Measurements from ENCODE around the gene GRXCR1.

Gene GRXCR1

DNA sequence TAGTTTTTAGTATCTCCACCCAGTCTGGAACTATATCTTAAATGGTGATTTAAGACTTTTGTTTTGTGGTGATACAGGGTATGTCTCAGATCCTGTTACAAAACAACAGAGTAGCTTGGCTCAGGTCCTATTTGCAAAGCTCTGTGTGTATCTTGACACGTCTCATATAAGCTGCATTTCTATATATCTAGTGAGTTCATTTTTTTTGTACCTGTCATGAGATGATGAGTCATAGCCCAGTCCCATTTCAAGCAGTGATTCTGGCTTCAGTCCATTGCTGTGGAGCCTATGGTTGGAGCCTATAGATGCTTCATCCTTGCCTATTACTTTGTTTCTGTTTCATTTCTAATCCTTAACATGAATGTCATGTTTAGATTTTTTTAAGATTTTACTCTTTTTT lies 23.0 kb downstream of the GRXCR1 start:
- no peak overlapping the region for H2BK120ac ChIP-seq (ENCODE audit: low read depth, low read length)
- WGBS (ENCODE audit: extremely low coverage, insufficient coverage, low lambda C conversion rate), result no CpG with 5 or more reads among the region's 1 CpG
- no peak overlapping the region for H4K5ac ChIP-seq (ENCODE audit: low read length)
- DNase-seq, result no peak
- H2BK15ac ChIP-seq (replicated peaks; ENCODE audit: low read depth), result no peak overlapping the region
- H3K4me2 ChIP-seq (ENCODE audit: low read length), result no peak overlapping the region
- no peak overlapping the region for H2AK5ac ChIP-seq (ENCODE audit: low read length)
- H3K79me2 ChIP-seq (ENCODE audit: control insufficient read depth, insufficient read depth, low read length), result no peaks in the 10 kb centered on the region
- no peaks in the 10 kb centered on the region for H3K79me1 ChIP-seq (ENCODE audit: low read length)
- H2BK5ac ChIP-seq (ENCODE audit: low read length), result no peak overlapping the region
- no peak overlapping the region for H3K4ac ChIP-seq (ENCODE audit: low read depth, low read length)
- no peaks in the 10 kb centered on the region for H3K27me3 ChIP-seq (ENCODE audit: insufficient read depth, low read length, poor library complexity)
- no peak overlapping the region for H3K4me3 ChIP-seq (ENCODE audit: low read length)
- H3K27ac ChIP-seq (ENCODE audit: low read depth, low read length), result no peak overlapping the region
- H3K56ac ChIP-seq (ENCODE audit: low read length), result no peak overlapping the region
- H3K4me1 ChIP-seq (ENCODE audit: control insufficient read depth, low read depth, low read length), result no peaks in the 10 kb centered on the region
- no peaks in the 10 kb centered on the region for H3K36me3 ChIP-seq (ENCODE audit: control insufficient read depth, insufficient read depth, low read length)
- H3K18ac ChIP-seq (ENCODE audit: low read length), result no peak overlapping the region
- no peak overlapping the region for H3K9ac ChIP-seq (ENCODE audit: low read length)
- no peak overlapping the region for H4K8ac ChIP-seq (ENCODE audit: low read depth, low read length)
- H3K23ac ChIP-seq (ENCODE audit: low read length), result no peak overlapping the region

DNA sequence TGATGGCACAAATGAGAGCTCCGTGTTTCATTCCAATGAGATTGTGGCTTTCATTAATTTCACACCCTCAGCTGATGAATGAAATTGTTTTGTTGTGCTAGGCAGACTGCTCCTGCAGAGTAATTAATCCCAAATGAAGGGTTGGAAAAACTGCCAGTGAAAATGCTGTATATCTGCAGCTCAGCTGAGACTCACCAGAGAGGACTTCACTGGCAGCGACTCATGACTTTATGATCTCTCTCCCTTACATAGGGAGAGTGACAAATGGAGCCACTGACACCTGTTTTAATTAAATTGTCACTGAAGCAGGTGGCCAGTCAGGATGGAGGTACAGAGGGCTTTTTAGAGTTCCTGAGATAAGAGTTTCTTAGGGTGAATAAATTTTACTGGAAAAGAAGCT lies 24.8 kb downstream of the GRXCR1 start:
- no peaks in the 10 kb centered on the region for H3K4me1 ChIP-seq (ENCODE audit: control insufficient read depth, low read depth, low read length)
- H4K8ac ChIP-seq (ENCODE audit: low read depth, low read length), result no peak overlapping the region
- H3K9ac ChIP-seq (ENCODE audit: low read length), result no peak overlapping the region
- H3K79me2 ChIP-seq (ENCODE audit: control insufficient read depth, insufficient read depth, low read length), result no peaks in the 10 kb centered on the region
- H4K5ac ChIP-seq (ENCODE audit: low read length), result no peak overlapping the region
- WGBS (ENCODE audit: extremely low coverage, insufficient coverage, low lambda C conversion rate), result no CpG with 5 or more reads among the region's 2 CpGs
- no peak overlapping the region for H3K4me3 ChIP-seq (ENCODE audit: low read length)
- no peak for DNase-seq
- H3K4ac ChIP-seq (ENCODE audit: low read depth, low read length), result no peak overlapping the region
- no peak overlapping the region for H2AK5ac ChIP-seq (ENCODE audit: low read length)
- no peak overlapping the region for H3K4me2 ChIP-seq (ENCODE audit: low read length)
- no peaks in the 10 kb centered on the region for H3K36me3 ChIP-seq (ENCODE audit: control insufficient read depth, insufficient read depth, low read length)
- no peaks in the 10 kb centered on the region for H3K79me1 ChIP-seq (ENCODE audit: low read length)
- H3K27me3 ChIP-seq (ENCODE audit: insufficient read depth, low read length, poor library complexity), result no peaks in the 10 kb centered on the region
- H2BK15ac ChIP-seq (replicated peaks; ENCODE audit: low read depth), result no peak overlapping the region
- no peak overlapping the region for H2BK120ac ChIP-seq (ENCODE audit: low read depth, low read length)
- no peak overlapping the region for H3K27ac ChIP-seq (ENCODE audit: low read depth, low read length)
- H3K23ac ChIP-seq (ENCODE audit: low read length), result no peak overlapping the region
- no peak overlapping the region for H3K56ac ChIP-seq (ENCODE audit: low read length)
- no peak overlapping the region for H2BK5ac ChIP-seq (ENCODE audit: low read length)
- H3K18ac ChIP-seq (ENCODE audit: low read length), result no peak overlapping the region

DNA sequence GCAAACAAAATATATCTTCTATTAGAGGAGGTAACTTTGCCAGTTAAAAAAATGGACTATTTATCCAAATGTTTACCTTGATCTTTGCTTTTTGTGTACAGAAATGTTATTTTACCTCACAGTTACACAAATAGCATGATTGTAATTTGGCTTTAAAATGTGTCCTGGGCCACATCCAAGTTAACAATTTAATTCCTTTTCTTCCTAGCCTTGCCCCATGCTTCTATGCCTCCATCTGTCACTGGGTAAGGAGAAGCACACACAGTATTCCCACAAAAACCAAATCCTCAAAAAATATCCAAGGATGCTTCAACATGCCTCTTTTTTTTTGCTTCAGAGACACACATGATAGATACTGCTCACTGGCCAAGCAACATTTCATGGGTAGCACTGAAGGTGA lies 30.9 kb downstream of the GRXCR1 start:
- no peak overlapping the region for H3K4ac ChIP-seq (ENCODE audit: low read depth, low read length)
- no peak overlapping the region for H3K56ac ChIP-seq (ENCODE audit: low read length)
- no peak overlapping the region for H3K18ac ChIP-seq (ENCODE audit: low read length)
- H4K5ac ChIP-seq (ENCODE audit: low read length), result no peak overlapping the region
- no peak overlapping the region for H2BK5ac ChIP-seq (ENCODE audit: low read length)
- H3K23ac ChIP-seq (ENCODE audit: low read length), result no peak overlapping the region
- no peak overlapping the region for H2BK120ac ChIP-seq (ENCODE audit: low read depth, low read length)
- no peak overlapping the region for H3K9ac ChIP-seq (ENCODE audit: low read length)
- no peak overlapping the region for H3K4me3 ChIP-seq (ENCODE audit: low read length)
- no peaks in the 10 kb centered on the region for H3K79me2 ChIP-seq (ENCODE audit: control insufficient read depth, insufficient read depth, low read length)
- H3K27ac ChIP-seq (ENCODE audit: low read depth, low read length), result no peak overlapping the region
- no peak overlapping the region for H3K4me2 ChIP-seq (ENCODE audit: low read length)
- H2AK5ac ChIP-seq (ENCODE audit: low read length), result no peak overlapping the region
- no peaks in the 10 kb centered on the region for H3K79me1 ChIP-seq (ENCODE audit: low read length)
- H2BK15ac ChIP-seq (replicated peaks; ENCODE audit: low read depth), result no peak overlapping the region
- H4K8ac ChIP-seq (ENCODE audit: low read depth, low read length), result no peak overlapping the region
- no peaks in the 10 kb centered on the region for H3K27me3 ChIP-seq (ENCODE audit: insufficient read depth, low read length, poor library complexity)
- H3K4me1 ChIP-seq (ENCODE audit: control insufficient read depth, low read depth, low read length), result no peaks in the 10 kb centered on the region
- no peak for DNase-seq
- H3K36me3 ChIP-seq (ENCODE audit: control insufficient read depth, insufficient read depth, low read length), result no peaks in the 10 kb centered on the region

DNA sequence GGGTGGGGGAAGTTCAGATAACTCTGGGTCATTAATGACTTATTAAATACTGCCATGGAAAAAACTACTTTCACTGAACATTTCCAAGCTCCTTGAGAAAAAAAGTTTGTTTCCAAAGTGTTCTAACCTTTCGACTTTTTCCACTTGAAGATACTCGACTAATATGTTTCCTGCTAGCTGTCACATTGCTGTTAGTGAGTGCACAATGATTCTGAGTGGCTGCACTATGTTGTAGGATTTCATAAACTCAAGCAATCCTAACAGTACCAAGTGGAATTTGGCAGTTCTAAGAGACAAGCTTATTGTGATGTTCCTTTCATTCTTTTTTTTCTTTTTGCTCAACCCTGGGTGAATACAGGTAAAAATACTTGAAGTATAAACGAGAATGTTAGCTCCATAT lies 33.4 kb downstream of the GRXCR1 start:
- Histone ChIP-seq H3K79me2 (ENCODE audit: control insufficient read depth, insufficient read depth, low read length) (no peaks in the 10 kb centered on the region), H3K23ac (ENCODE audit: low read length) (no peak overlapping the region), H3K9ac (ENCODE audit: low read length) (no peak overlapping the region), H3K4me1 (ENCODE audit: control insufficient read depth, low read depth, low read length) (no peaks in the 10 kb centered on the region), H3K79me1 (ENCODE audit: low read length) (no peaks in the 10 kb centered on the region), H3K4me3 (ENCODE audit: low read length) (no peak overlapping the region), H4K5ac (ENCODE audit: low read length) (no peak overlapping the region), H2BK120ac (ENCODE audit: low read depth, low read length) (no peak overlapping the region), H3K27me3 (ENCODE audit: insufficient read depth, low read length, poor library complexity) (no peaks in the 10 kb centered on the region), H3K4ac (ENCODE audit: low read depth, low read length) (no peak overlapping the region), H2BK15ac (replicated peaks; ENCODE audit: low read depth) (no peak overlapping the region), H2AK5ac (ENCODE audit: low read length) (no peak overlapping the region), H2BK5ac (ENCODE audit: low read length) (no peak overlapping the region), H3K56ac (ENCODE audit: low read length) (no peak overlapping the region), H3K36me3 (ENCODE audit: control insufficient read depth, insufficient read depth, low read length) (no peaks in the 10 kb centered on the region), H3K4me2 (ENCODE audit: low read length) (no peak overlapping the region), H3K18ac (ENCODE audit: low read length) (no peak overlapping the region), H4K8ac (ENCODE audit: low read depth, low read length) (no peak overlapping the region), H3K27ac (ENCODE audit: low read depth, low read length) (no peak overlapping the region)
- no CpG with 5 or more reads among the region's 3 CpGs for WGBS (ENCODE audit: extremely low coverage, insufficient coverage, low lambda C conversion rate)
- DNase-seq, result no peak

DNA sequence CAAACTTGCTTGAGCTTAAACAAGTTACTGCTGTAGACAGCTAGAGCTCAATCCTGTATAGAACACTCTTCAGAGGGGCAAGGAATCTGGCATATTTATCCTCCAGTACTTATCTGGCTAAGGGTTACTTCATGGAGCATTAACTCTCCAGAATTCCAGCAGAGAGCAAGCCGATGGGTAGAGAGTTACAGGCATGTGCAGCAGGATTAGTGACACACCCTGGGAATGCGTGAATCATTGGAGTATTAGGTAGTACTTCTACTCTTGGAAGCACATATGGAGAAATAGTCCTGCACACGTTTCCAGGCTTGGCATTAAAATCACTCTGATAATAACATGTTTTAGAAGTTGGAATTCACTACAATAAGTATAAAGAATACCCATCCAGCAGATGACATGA lies 35.4 kb downstream of the GRXCR1 start:
- Histone ChIP-seq H3K36me3 (ENCODE audit: control insufficient read depth, insufficient read depth, low read length) (no peaks in the 10 kb centered on the region), H3K18ac (ENCODE audit: low read length) (no peak overlapping the region), H2BK5ac (ENCODE audit: low read length) (no peak overlapping the region), H3K27ac (ENCODE audit: low read depth, low read length) (no peak overlapping the region), H3K4ac (ENCODE audit: low read depth, low read length) (no peak overlapping the region), H2BK15ac (replicated peaks; ENCODE audit: low read depth) (no peak overlapping the region), H4K8ac (ENCODE audit: low read depth, low read length) (no peak overlapping the region), H2BK120ac (ENCODE audit: low read depth, low read length) (no peak overlapping the region), H3K56ac (ENCODE audit: low read length) (no peak overlapping the region), H3K23ac (ENCODE audit: low read length) (no peak overlapping the region), H4K5ac (ENCODE audit: low read length) (no peak overlapping the region), H2AK5ac (ENCODE audit: low read length) (no peak overlapping the region), H3K4me2 (ENCODE audit: low read length) (no peak overlapping the region), H3K4me1 (ENCODE audit: control insufficient read depth, low read depth, low read length) (no peaks in the 10 kb centered on the region), H3K27me3 (ENCODE audit: insufficient read depth, low read length, poor library complexity) (no peaks in the 10 kb centered on the region), H3K79me2 (ENCODE audit: control insufficient read depth, insufficient read depth, low read length) (no peaks in the 10 kb centered on the region), H3K79me1 (ENCODE audit: low read length) (no peaks in the 10 kb centered on the region), H3K9ac (ENCODE audit: low read length) (no peak overlapping the region), H3K4me3 (ENCODE audit: low read length) (no peak overlapping the region)
- no CpG with 5 or more reads among the region's 3 CpGs for WGBS (ENCODE audit: extremely low coverage, insufficient coverage, low lambda C conversion rate)
- DNase-seq, result no peak

DNA sequence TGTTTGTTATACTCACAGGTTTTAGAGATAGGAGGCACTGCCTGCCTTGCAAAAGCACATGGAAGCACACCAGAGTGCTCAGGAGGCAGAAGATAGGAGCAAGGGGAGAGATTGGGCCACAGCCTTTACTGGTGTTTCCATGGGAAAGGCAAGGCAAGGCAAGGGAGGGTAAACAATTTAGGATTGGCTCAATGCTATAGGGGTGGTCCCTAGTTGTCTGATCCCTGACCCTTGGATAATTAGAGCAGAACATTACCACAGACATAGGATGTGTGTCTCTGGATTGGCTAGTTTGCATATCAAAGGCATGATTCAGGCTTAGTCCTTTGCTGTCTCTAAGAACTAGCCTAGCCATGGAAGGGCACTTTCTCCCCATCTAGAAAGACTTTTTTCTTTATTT lies 36.1 kb downstream of the GRXCR1 start:
- H2BK15ac ChIP-seq (replicated peaks; ENCODE audit: low read depth), result no peak overlapping the region
- H3K9ac ChIP-seq (ENCODE audit: low read length), result no peak overlapping the region
- H2AK5ac ChIP-seq (ENCODE audit: low read length), result no peak overlapping the region
- H2BK5ac ChIP-seq (ENCODE audit: low read length), result no peak overlapping the region
- H3K4me3 ChIP-seq (ENCODE audit: low read length), result no peak overlapping the region
- DNase-seq, result no peak
- H3K23ac ChIP-seq (ENCODE audit: low read length), result no peak overlapping the region
- no peaks in the 10 kb centered on the region for H3K79me1 ChIP-seq (ENCODE audit: low read length)
- no peaks in the 10 kb centered on the region for H3K79me2 ChIP-seq (ENCODE audit: control insufficient read depth, insufficient read depth, low read length)
- H3K27ac ChIP-seq (ENCODE audit: low read depth, low read length), result no peak overlapping the region
- H3K4me2 ChIP-seq (ENCODE audit: low read length), result no peak overlapping the region
- H3K56ac ChIP-seq (ENCODE audit: low read length), result no peak overlapping the region
- no peak overlapping the region for H3K18ac ChIP-seq (ENCODE audit: low read length)
- H4K8ac ChIP-seq (ENCODE audit: low read depth, low read length), result no peak overlapping the region
- no peaks in the 10 kb centered on the region for H3K27me3 ChIP-seq (ENCODE audit: insufficient read depth, low read length, poor library complexity)
- H3K4ac ChIP-seq (ENCODE audit: low read depth, low read length), result no peak overlapping the region
- H2BK120ac ChIP-seq (ENCODE audit: low read depth, low read length), result no peak overlapping the region
- H4K5ac ChIP-seq (ENCODE audit: low read length), result no peak overlapping the region
- H3K36me3 ChIP-seq (ENCODE audit: control insufficient read depth, insufficient read depth, low read length), result no peaks in the 10 kb centered on the region
- H3K4me1 ChIP-seq (ENCODE audit: control insufficient read depth, low read depth, low read length), result no peaks in the 10 kb centered on the region

Data from mesendoderm (in vitro differentiated cells).